K562 (cell line): Measurements from ENCODE around the gene CSTB. TPM values are rescaled to one million over a fixed set of nuclear protein-coding genes. Genes with fewer than 3 reads are reported as not detected.

ENCODE experiments used
- FOS ChIP-seq: IDR thresholded peaks from 3 replicates; pipeline ENCODE4 v1.6.1; 2011; ENCODE audit not compliant: insufficient read length; ENCODE audit errors: extremely low read depth
- HDAC1 ChIP-seq, 2 experiments: fragments of 450-650 bp; IDR thresholded peaks; 2 replicates each; pipeline ENCODE4 v1.6.1; 2016 to 2017; ENCODE audit warnings: inconsistent platforms in 1 of 2, mild to moderate bottlenecking in 1 of 2, moderate library complexity in 1 of 2
- NR3C1 ChIP-seq: sonication (generic); formaldehyde crosslinking; IDR thresholded peaks from 2 replicates; pipeline ENCODE4 v1.8.1; 2022; ENCODE audit warnings: missing genetic modification reagents
- SMAD2 ChIP-seq: fragments of 150-350 bp; IDR thresholded peaks from 2 replicates; pipeline ENCODE4 v1.6.1; 2014; ENCODE audit warnings: low read depth, mild to moderate bottlenecking, low read length
- SNIP1 ChIP-seq: fragments of 450-650 bp; IDR thresholded peaks from 2 replicates; pipeline ENCODE4 v1.7.1; 2017; ENCODE audit warnings: low read depth, mild to moderate bottlenecking
- SREBF1 ChIP-seq: fragments of 150-350 bp; IDR thresholded peaks from 2 replicates; pipeline ENCODE4 v1.6.1; 2014; ENCODE audit warnings: antibody characterized with exemption, low read depth, low read length, borderline replicate concordance
- TAL1 ChIP-seq: fragments of 450-650 bp; IDR thresholded peaks from 2 replicates; pipeline ENCODE4 v1.6.1; 2016; ENCODE audit warnings: mild to moderate bottlenecking
- ZNF217 ChIP-seq: sonication (generic); formaldehyde crosslinking; IDR thresholded peaks from 2 replicates; pipeline ENCODE4 v1.8.0; 2022; ENCODE audit warnings: mild to moderate bottlenecking, missing genetic modification reagents
- ZNF232 ChIP-seq: sonication (generic); formaldehyde crosslinking; IDR thresholded peaks from 2 replicates; pipeline ENCODE4 v1.8.0; 2022; ENCODE audit warnings: mild to moderate bottlenecking, missing genetic modification reagents
- ZNF830 ChIP-seq: fragments of 250-450 bp; sonication (Bioruptor Pico); IDR thresholded peaks from 2 replicates; pipeline ENCODE4 v1.5.0; 2021; ENCODE audit warnings: mild to moderate bottlenecking
- polyA plus RNA-seq, 8 experiments: library from polyadenylated mRNA; depleted of rRNA in 4 of 8; stranded (reverse) in 5 of 8; unstranded in 3 of 8; fragments of >200 nt; fragmentation: Nextera tagmentation in 2 of 8; fragmentation: Illumina TruSeq in 1 of 8; extraction: Ambion mirVana in 2 of 8; extraction: Trizol in 1 of 8; gene quantifications; 2 replicates each; pipeline versions ENCODE4 v1.2.1 to v1.2.3, GENCODE V29; 2011 to 2014; ENCODE audit warnings: inconsistent platforms in 1 of 8, missing spikeins in 1 of 8
- total RNA-seq, 7 experiments: library from RNA; depleted of rRNA in 6 of 7; stranded (reverse); fragments of >200 nt in 6 of 7; fragmentation: Illumina TruSeq in 2 of 7; extraction: Trizol in 2 of 7; gene quantifications; 2 replicates each; pipeline versions ENCODE4 v1.2.1 to v1.2.3, GENCODE V29; 2011 to 2021; ENCODE audit warnings: low replicate concordance in 1 of 7
- TF ChIP-seq, protein P1 (sequence below), 2 experiments: fragments of 450-650 bp in 1 of 2; sonication (generic) in 1 of 2; formaldehyde crosslinking in 1 of 2; IDR thresholded peaks; 2 replicates each; pipeline versions ENCODE4 v1.7.1 to v1.9.0; 2016 to 2022; ENCODE audit warnings: inconsistent platforms in 1 of 2, mild to moderate bottlenecking in 1 of 2, missing genetic modification reagents in 1 of 2
- TF ChIP-seq, protein P2 (sequence below): sonication (generic); formaldehyde crosslinking; IDR thresholded peaks from 2 replicates; pipeline ENCODE4 v1.8.1; 2023; ENCODE audit warnings: missing genetic modification reagents, mild to moderate bottlenecking, borderline replicate concordance
- TF ChIP-seq, protein P3 (sequence below): IDR thresholded peaks from 2 replicates; pipeline ENCODE4 v1.6.1; 2011; ENCODE audit not compliant: insufficient read length; ENCODE audit errors: extremely low read depth

The CSTB gene
- total and polyA plus RNA-seq, 9 of the 15 experiments (the other 6 are each of a cell fraction or from before 2014, with no cell fraction given): 12.4 to 65.0 (median 31.7) TPM

DNA sequence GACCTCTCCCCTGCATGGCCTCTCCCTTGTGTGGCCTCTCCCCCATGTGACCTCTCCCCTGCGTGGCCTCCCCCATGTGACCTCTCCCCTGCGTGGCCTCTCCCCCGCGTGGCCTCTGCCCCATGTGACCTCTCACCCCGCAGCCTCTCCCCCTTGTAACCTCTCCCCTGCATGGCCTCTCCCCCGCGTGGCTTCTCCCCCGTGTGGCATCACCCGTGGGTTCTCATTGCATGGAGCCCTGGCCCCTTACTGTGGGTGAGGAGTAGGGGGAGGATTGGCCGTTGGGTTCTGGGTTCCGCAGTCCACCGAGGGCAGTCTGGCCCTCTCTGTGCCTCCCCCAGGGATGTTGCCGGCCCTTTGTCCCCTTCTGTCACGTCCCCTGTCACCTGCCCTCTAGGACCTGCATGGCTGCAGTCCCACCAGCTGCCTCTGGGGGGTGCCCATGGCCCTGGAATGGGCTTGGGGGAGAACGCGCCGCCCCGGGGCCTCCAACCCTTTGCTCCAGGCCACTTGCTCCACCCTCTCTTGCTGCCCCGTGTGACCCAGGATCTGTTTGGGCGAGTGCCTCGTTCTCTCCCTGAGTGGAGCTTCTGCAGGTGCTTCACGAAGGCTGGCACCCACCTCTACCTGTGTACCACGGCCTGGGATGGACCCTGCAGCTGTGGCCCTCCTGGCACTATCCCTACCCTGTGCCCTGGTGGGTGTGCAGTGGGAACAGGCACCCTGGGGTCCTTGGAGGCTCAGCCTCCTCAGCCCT is 34.6 kb upstream of the CSTB start (continued):
- TF ChIP-seq, protein P1, sequence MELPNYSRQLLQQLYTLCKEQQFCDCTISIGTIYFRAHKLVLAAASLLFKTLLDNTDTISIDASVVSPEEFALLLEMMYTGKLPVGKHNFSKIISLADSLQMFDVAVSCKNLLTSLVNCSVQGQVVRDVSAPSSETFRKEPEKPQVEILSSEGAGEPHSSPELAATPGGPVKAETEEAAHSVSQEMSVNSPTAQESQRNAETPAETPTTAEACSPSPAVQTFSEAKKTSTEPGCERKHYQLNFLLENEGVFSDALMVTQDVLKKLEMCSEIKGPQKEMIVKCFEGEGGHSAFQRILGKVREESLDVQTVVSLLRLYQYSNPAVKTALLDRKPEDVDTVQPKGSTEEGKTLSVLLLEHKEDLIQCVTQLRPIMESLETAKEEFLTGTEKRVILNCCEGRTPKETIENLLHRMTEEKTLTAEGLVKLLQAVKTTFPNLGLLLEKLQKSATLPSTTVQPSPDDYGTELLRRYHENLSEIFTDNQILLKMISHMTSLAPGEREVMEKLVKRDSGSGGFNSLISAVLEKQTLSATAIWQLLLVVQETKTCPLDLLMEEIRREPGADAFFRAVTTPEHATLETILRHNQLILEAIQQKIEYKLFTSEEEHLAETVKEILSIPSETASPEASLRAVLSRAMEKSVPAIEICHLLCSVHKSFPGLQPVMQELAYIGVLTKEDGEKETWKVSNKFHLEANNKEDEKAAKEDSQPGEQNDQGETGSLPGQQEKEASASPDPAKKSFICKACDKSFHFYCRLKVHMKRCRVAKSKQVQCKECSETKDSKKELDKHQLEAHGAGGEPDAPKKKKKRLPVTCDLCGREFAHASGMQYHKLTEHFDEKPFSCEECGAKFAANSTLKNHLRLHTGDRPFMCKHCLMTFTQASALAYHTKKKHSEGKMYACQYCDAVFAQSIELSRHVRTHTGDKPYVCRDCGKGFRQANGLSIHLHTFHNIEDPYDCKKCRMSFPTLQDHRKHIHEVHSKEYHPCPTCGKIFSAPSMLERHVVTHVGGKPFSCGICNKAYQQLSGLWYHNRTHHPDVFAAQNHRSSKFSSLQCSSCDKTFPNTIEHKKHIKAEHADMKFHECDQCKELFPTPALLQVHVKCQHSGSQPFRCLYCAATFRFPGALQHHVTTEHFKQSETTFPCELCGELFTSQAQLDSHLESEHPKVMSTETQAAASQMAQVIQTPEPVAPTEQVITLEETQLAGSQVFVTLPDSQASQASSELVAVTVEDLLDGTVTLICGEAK (IDR thresholded peaks at IDR 0.05): 0 out of 2 replicates have a peak, but pooled peaks have one; percentile 6
- TF ChIP-seq, protein P1 (CRISPR knock-in tag; IDR thresholded peaks at IDR 0.05): no peak
- no peak for TF ChIP-seq TAL1
- no peak for TF ChIP-seq ZNF830 (CRISPR knock-in tag)
- TF ChIP-seq, protein P2, sequence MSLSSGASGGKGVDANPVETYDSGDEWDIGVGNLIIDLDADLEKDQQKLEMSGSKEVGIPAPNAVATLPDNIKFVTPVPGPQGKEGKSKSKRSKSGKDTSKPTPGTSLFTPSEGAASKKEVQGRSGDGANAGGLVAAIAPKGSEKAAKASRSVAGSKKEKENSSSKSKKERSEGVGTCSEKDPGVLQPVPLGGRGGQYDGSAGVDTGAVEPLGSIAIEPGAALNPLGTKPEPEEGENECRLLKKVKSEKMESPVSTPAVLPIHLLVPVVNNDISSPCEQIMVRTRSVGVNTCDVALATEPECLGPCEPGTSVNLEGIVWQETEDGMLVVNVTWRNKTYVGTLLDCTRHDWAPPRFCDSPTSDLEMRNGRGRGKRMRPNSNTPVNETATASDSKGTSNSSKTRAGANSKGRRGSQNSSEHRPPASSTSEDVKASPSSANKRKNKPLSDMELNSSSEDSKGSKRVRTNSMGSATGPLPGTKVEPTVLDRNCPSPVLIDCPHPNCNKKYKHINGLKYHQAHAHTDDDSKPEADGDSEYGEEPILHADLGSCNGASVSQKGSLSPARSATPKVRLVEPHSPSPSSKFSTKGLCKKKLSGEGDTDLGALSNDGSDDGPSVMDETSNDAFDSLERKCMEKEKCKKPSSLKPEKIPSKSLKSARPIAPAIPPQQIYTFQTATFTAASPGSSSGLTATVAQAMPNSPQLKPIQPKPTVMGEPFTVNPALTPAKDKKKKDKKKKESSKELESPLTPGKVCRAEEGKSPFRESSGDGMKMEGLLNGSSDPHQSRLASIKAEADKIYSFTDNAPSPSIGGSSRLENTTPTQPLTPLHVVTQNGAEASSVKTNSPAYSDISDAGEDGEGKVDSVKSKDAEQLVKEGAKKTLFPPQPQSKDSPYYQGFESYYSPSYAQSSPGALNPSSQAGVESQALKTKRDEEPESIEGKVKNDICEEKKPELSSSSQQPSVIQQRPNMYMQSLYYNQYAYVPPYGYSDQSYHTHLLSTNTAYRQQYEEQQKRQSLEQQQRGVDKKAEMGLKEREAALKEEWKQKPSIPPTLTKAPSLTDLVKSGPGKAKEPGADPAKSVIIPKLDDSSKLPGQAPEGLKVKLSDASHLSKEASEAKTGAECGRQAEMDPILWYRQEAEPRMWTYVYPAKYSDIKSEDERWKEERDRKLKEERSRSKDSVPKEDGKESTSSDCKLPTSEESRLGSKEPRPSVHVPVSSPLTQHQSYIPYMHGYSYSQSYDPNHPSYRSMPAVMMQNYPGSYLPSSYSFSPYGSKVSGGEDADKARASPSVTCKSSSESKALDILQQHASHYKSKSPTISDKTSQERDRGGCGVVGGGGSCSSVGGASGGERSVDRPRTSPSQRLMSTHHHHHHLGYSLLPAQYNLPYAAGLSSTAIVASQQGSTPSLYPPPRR (CRISPR knock-in tag): no peak
- TF ChIP-seq HDAC1 (IDR thresholded peaks at IDR 0.05): no peak
- TF ChIP-seq SREBF1: 0 out of 2 replicates have a peak, but pooled peaks have one; percentile 21
- no peak for TF ChIP-seq SNIP1
- no peak for TF ChIP-seq SMAD2
- TF ChIP-seq ZNF232 (CRISPR knock-in tag): no peak
- no peak for TF ChIP-seq FOS
- TF ChIP-seq, protein P3, sequence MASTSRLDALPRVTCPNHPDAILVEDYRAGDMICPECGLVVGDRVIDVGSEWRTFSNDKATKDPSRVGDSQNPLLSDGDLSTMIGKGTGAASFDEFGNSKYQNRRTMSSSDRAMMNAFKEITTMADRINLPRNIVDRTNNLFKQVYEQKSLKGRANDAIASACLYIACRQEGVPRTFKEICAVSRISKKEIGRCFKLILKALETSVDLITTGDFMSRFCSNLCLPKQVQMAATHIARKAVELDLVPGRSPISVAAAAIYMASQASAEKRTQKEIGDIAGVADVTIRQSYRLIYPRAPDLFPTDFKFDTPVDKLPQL: no peak
- TF ChIP-seq NR3C1 (CRISPR knock-in tag): no peak
- no peak for TF ChIP-seq ZNF217
